Tibial nerve (tissue), 4 donors: ENCODE results near the gene TSPAN15. TPM values are rescaled to one million over a fixed set of nuclear protein-coding genes. Genes with fewer than 3 reads are reported as not detected.
A peak's percentile ranks its signal among the peaks of the same experiment; 100 is the strongest.

Experiments used
- DNase-seq, 2 donors: peaks; one replicate each; pipeline ENCODE4 v3.0.0-alpha.2; 2019; ENCODE audit warnings: low spot score in 2 of 2
- H3K27ac ChIP-seq, 4 donors: fragments of 200-600 bp; sonication (generic) in 3 of 4; one replicate each; pipeline ENCODE4 v1.5.1; 2017 to 2019; ENCODE audit warnings: mild to moderate bottlenecking in 1 of 4
- H3K27me3 ChIP-seq, 2 donors: fragments of 200-600 bp; sonication (generic) in 1 of 2; one replicate each; pipeline versions ENCODE4 v1.5.1 to v1.6.0; 2017 to 2019
- H3K36me3 ChIP-seq, 3 donors: fragments of 200-600 bp; sonication (generic); one replicate each; pipeline ENCODE4 v1.5.1; 2018 to 2019
- H3K4me1 ChIP-seq, 4 donors: fragments of 200-600 bp; sonication (generic) in 3 of 4; one replicate each; pipeline ENCODE4 v1.5.1; 2017 to 2019
- H3K4me3 ChIP-seq, 4 donors: fragments of 200-600 bp; sonication (generic) in 3 of 4; one replicate each; pipeline ENCODE4 v1.5.1; 2017 to 2019; ENCODE audit warnings: mild to moderate bottlenecking in 1 of 4, moderate library complexity in 1 of 4
- H3K9me3 ChIP-seq, 4 donors: fragments of 200-600 bp; sonication (generic) in 3 of 4; one replicate each; pipeline ENCODE4 v1.5.1; 2017 to 2019
- CTCF ChIP-seq, 5 experiments: fragments of 200-600 bp in 3 of 5; fragments of 450-650 bp in 2 of 5; sonication (generic) in 3 of 5; IDR thresholded peaks; one replicate each; pipeline ENCODE4 v1.5.1; 2016 to 2019; ENCODE audit warnings: antibody characterized with exemption in 5 of 5, mild to moderate bottlenecking in 3 of 5, moderate library complexity in 2 of 5
- EP300 ChIP-seq, 2 donors: sonication (generic); formaldehyde crosslinking; IDR thresholded peaks; one replicate each; pipeline ENCODE4 v1.6.1; 2017; ENCODE audit warnings: antibody characterized with exemption in 2 of 2, mild to moderate bottlenecking in 1 of 2
- POLR2A ChIP-seq, 2 donors: fragments of 450-650 bp; IDR thresholded peaks; one replicate each; pipeline ENCODE4 v1.6.1; 2017; ENCODE audit warnings: antibody characterized with exemption in 2 of 2, mild to moderate bottlenecking in 2 of 2, moderate library complexity in 2 of 2
- WGBS, 2 donors: methylation state at CpG; one replicate each; pipeline ENCODE4 v1.1.5; 2018; 5-methylcytosine and 5-hydroxymethylcytosine counted together
- total RNA-seq, 4 donors: library from RNA; depleted of rRNA; stranded (reverse); fragments of >200 nt; gene quantifications; one replicate each; pipeline ENCODE4 v1.1.0, GENCODE V29; 2016

TSPAN15 gene
- total RNA-seq, 4 donors from 2014 or later, result 46.9 to 117 (median 92.7) TPM

- Histone ChIP-seq H3K27ac (peak overlapping the region; percentile 8 to 92 (median 65)), H3K36me3 (no peaks in the 10 kb centered on the region), H3K9me3 (no peaks in the 10 kb centered on the region), H3K27me3 (no peaks in the 10 kb centered on the region), H3K4me3 (no peak overlapping the region), H3K4me1 (peaks cover 0 to 92% (median 71%) of the 10 kb centered on the region in 4 donors)
- TF ChIP-seq CTCF (IDR thresholded peaks at IDR 0.05), result no peak
- no peak for TF ChIP-seq POLR2A (IDR thresholded peaks at IDR 0.05)
- TF ChIP-seq EP300 (IDR thresholded peaks at IDR 0.05), result no peak
- WGBS, 2 donors, result 58 to 61% methylated on average over 5 of the region's 5 CpGs
- DNase-seq, result no peak
These were observed 10.2 kb downstream of the TSPAN15 start for GRCh38 chr10:69461243-69462025.

DNA sequence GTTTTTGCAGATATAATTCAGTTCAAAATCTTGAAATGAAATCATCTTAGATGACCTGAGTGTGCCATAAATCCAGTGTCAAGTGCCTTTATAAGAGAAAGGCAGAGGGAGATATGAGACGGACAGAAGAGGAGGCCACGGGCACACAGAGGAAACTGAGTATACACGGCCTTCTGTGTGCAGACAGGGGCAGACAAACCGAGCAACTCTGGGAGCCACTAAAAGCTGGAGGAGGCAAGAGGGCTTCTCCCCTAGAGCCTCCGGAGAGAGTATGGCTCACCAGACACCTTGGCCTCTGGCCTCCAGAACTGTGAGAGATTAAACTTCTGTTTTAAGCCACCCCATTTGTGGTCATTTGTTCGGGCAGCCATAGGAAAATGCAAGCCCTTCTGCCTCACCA lies 12.6 kb downstream of the TSPAN15 start:
- H3K27ac ChIP-seq, result peak overlapping the region; percentile 60 to 92 (median 72)
- no peak for DNase-seq

GRCh38 chr10:69464401-69464800 lies 13.1 kb downstream of the TSPAN15 start:
- peaks cover 0 to 91% (median 69%) of the 10 kb centered on the region in 4 donors for H3K4me1 ChIP-seq
- H3K27me3 ChIP-seq, result no peaks in the 10 kb centered on the region
- no peaks in the 10 kb centered on the region for H3K36me3 ChIP-seq
- TF ChIP-seq EP300 (IDR thresholded peaks at IDR 0.05), result no peak
- no peak for TF ChIP-seq POLR2A (IDR thresholded peaks at IDR 0.05)
- TF ChIP-seq CTCF (IDR thresholded peaks at IDR 0.05), result no peak
- H3K9me3 ChIP-seq, result no peaks in the 10 kb centered on the region
- DNase-seq, result no peak
- 40 to 43% methylated on average over 7 of the region's 7 CpGs for WGBS, 2 donors
- H3K27ac ChIP-seq, result peak overlapping the region; percentile 60 to 92 (median 72)
- H3K4me3 ChIP-seq, result no peak overlapping the region

More for the DNA sequence above, 12.6 kb downstream of the TSPAN15 start:
- Histone ChIP-seq H3K27me3 (no peaks in the 10 kb centered on the region), H3K4me1 (peaks cover 0 to 90% (median 73%) of the 10 kb centered on the region in 4 donors), H3K4me3 (no peak overlapping the region), H3K36me3 (no peaks in the 10 kb centered on the region), H3K9me3 (no peaks in the 10 kb centered on the region)
- no peak for TF ChIP-seq POLR2A (IDR thresholded peaks at IDR 0.05)
- WGBS, 2 donors, result 45 to 54% methylated on average over 6 of the region's 6 CpGs

DNA sequence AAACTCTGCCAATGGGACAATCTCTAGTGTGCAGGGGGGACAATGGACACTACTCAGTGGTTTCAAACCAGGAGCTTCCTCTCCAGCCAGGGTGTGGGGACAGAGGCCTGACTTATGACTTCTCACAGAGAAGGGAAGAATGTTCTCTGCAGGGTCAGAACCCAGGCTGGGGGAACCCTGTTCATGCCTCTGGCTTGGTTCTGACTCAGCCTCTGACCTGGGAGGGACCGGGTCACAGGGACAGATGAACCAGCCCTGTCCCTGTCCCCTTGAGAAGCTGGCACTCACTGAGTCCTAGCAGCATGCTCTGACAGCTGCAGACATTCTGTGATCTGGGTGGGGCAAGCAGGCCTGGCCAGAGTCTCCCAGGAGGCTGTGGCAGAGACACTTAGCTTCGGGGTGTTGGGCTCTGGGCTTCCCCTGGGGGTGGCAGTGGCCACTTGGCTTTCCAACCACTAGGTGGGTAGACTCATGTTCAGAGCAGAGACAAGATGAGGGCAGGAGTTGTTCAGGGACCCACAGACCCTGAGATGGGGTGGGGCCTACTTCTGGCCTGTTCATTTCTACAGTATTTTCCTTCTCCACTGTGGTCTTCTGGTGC lies 13.6 kb downstream of the TSPAN15 start:
- Histone ChIP-seq H3K4me3 (no peak overlapping the region), H3K36me3 (no peaks in the 10 kb centered on the region), H3K27ac (peak overlapping the region; percentile 60 to 92 (median 72)), H3K4me1 (peaks cover 0 to 91% (median 65%) of the 10 kb centered on the region in 4 donors), H3K9me3 (no peaks in the 10 kb centered on the region), H3K27me3 (no peaks in the 10 kb centered on the region)
- TF ChIP-seq POLR2A (IDR thresholded peaks at IDR 0.05) (no peak), CTCF (IDR thresholded peaks at IDR 0.05) (no peak), EP300 (IDR thresholded peaks at IDR 0.05) (peak in 1 of 2 donors; percentile 29)
- 40 to 50% methylated on average over 1 to 2 of the region's 2 CpGs for WGBS, 2 donors
- no peak for DNase-seq

DNA sequence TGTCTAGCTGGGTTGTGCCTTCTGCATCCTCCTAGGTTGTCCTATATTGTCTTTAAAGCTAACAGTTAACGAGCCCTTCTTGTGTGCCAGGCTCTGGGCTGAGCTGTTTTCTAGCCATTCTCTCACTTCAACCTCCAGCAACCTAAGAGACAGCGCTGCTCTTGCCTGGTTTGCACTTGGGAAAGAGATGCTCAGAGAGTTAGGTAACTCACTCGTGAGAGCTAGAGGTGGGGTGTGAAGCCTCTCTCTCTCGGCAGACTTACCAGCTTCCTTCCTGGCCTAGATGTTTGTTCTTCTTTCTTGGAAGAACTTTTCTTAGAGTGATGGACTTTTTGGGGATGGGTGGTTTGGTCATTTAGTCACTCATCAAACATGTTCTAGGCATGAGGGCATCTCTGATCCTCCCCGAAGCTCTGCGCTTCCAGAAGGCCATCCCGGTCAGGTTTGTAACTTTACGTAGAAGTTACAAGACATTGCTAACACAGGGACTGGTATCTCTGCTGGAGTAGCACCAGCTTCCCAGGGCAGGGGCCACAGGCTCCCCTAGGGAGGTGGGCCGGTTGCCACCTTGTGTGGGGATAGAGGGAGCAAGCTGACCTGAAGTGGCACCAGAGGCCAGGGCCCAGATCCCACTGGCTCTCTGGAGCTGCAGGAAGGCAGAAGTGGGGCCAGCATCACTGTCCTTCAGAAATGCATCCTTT lies 14.3 kb downstream of the TSPAN15 start:
- Histone ChIP-seq H3K9me3 (no peaks in the 10 kb centered on the region), H3K4me3 (no peak overlapping the region), H3K4me1 (peaks cover 0 to 87% (median 58%) of the 10 kb centered on the region in 4 donors), H3K27ac (peak overlapping the region; percentile 60 to 92 (median 72)), H3K36me3 (no peaks in the 10 kb centered on the region), H3K27me3 (no peaks in the 10 kb centered on the region)
- DNase-seq, result no peak
- TF ChIP-seq EP300 (IDR thresholded peaks at IDR 0.05), result no peak
- no peak for TF ChIP-seq POLR2A (IDR thresholded peaks at IDR 0.05)
- TF ChIP-seq CTCF (IDR thresholded peaks at IDR 0.05), result no peak
- 79 to 81% methylated on average over 8 to 9 of the region's 9 CpGs for WGBS, 2 donors
